HT-29 (cell line): Measurements from ENCODE around the gene MAP2K7. TPM values are rescaled to one million over a fixed set of nuclear protein-coding genes. Genes with fewer than 3 reads are reported as not detected.

ENCODE experiments used
- DNase-seq: peaks from one replicate; pipeline ENCODE4 v3.0.0-alpha.2; 2015; ENCODE audit warnings: low spot score
- total RNA-seq: library from RNA; depleted of rRNA; stranded (reverse); fragments of >200 nt; shearing (Covaris generic); gene quantifications from 2 replicates; pipeline ENCODE4 v1.2.3, GENCODE V29; 2014

Gene MAP2K7
- total RNA-seq, 1 experiment from 2014 or later: 30.8 TPM

DNA sequence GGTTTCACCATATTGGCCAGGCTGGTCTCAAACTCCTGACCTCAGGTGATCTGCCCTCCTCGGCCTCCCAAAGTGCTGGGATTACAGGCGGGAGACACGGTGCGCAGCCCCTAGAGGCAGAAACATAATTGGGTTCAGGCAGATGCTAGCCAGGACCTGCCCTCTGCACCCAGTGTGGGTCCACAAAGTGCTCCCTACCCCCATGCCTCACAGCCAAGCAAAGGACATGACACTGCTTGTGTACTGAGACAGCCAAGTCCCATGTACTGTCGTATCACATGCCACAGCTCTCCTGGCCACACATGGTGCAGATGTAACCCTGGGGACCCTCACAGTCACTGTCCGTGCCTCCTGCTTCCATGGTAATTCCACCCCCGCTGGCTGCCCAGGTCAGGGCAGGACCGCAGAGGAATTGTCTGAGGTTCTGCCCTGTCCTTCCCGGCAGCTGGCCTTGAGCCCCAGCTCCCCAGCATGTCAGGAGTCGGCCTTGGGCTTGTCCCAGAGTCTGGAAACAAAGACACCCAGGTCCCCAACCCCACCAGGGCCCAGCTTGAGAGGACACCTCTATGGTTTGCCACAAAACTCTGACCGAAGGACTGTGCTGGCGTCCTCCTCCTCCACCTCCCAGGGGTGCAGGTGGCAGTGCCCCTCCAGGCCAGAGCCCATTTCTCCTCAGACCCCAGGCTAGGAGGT lies 37.1 kb upstream of the MAP2K7 start:
- DNase-seq: no peak

DNA sequence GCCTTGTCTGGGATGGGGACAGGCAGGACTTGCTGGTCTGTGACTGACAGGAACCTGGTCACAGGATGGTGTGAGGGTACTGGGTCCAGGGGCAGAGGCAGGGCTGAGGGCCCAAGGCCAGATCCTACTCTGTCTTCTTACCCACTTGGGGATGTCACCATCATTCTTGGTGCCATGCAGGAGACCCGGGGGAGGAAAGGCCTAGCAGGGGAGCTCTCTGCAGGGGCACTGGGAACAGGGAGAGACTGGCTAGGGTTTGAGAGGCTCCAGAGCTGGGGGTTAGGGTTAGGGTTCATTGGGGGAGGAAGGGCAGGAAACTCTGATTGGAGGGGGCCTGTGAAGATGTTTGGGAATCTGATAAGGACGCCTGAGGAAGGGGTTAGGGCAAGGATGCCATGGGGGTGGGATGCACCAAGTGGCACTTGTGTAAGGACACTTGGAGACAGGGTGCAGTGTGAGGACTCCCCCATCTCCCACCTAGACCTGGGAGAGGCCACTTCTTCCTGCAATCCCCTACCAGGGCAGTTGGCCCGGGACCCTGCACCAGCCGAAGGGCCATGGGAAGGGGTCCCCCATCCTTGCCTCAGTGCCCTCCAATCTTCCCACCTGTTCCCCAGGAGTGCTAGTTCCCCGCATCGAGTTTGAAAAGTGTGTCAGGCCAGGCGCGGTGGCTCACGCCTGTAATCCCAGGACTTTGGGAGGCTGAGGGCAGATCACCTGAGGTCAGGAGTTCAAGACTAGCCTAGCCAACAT lies 36.4 kb upstream of the MAP2K7 start:
- DNase-seq: no peak

DNA sequence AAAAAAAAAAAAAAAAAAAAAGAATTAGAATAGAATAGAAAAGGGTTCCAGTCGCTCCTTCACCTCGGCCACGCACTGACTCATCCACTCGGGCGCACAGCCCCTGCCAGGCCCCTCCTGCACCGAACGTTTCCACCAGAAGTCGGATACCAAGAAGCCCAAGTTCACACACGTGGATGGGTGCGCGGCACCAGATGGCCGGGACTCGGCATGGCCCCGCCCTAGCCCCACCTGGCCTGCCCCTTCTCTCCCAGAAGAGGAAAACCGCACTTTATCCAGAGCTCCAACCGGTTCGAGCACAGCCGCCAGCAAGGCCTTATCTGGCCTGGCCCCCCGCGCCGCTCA lies 35.4 kb upstream of the MAP2K7 start:
- DNase-seq: no peak

GRCh38 chr19:7868671-7869452 lies 34.8 kb upstream of the MAP2K7 start:
- DNase-seq: peak; percentile 80

- peak; percentile 66 for DNase-seq
Observed at GRCh38 chr19:7869453-7869909, 34.2 kb upstream of the MAP2K7 start.

GRCh38 chr19:7869910-7870511 lies 33.7 kb upstream of the MAP2K7 start:
- peak; percentile 32 for DNase-seq

DNA sequence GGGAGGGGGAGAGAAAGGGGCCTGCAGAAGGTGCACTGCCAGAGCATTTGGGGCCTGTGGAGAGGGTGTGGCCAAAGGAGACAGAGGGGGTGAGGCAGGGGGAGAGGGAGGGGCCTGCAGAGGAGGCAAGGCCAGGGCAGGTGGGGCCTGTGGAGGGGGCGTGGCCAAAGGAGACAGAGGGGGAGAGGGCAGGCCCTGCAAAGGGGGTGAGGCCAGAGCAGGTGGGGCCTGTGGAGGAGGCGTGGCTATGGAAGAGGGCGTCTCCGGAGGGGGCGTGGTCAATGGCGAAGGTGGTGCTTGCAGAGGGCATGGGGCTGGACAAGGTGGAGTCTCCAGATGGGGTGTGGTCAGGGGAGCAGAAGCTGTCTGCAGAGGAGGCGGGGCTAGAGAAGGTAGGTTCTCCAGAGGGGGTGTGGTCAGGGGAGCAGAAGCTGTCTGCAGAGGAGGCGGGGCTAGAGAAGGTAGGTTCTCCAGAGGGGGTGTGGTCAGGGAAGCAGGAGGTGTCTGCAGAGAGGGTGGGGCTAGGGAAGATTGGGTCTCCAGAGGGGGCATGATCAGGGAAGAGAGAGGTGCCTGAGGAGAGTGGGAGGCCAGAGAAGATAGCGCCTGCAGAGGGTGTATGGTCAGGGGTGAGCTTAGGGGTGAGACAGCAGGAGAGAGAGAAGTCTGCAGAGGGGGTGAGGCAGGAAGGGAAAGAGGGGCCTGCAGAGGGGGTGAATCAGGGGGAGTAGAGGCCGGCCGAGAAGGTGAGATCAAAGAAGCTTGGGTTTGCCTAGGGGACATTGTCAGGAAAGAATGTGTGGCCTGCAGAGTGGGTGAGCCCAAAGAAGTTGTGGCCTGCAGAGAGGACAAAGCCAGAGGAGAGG lies 32.9 kb upstream of the MAP2K7 start:
- DNase-seq: peak; percentile 78

- peak; percentile 90 for DNase-seq
Observed at GRCh38 chr19:7871437-7872305, 32.0 kb upstream of the MAP2K7 start.

GRCh38 chr19:7872306-7873204 lies 31.1 kb upstream of the MAP2K7 start:
- DNase-seq: no peak

DNA sequence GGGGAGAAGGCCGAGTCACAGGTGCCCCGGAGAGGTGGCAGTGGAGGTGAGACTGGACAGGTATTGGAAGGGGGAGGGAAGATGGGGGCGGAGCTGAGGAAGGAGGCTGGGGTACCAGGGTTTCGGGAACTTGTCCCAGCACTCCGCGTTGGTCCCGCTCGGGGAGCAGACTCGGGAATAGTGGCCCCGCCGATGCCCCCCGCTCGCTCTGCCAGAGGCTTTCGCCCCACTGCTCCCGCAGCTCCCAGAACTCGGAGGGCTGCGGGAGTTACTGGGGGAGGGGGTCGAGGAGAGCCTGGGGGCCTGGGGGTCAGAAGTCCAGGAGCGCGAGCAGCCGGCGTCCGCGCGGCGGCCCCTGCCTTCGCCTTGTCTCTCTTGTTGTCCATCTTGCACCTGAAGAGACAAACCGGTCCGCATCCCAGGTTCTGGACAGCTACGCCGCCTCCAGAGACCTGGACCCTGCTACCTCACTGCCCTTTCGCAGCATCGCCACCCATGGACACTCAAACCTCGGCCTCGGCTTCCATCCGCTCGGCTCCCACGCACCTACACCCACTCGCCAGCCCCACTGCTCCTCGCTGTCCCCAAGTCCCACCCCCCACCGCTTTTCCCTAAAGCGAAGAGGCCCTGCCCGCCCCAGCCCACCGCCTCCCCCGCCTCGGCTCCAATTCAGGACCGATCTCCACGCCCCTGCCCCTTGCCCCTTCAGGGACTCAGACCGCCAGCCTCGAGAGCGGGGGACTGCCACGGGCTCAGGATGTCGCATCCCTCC lies 30.2 kb upstream of the MAP2K7 start:
- DNase-seq: no peak

- peak; percentile 62 for DNase-seq
Observed at GRCh38 chr19:7874076-7874896, 29.4 kb upstream of the MAP2K7 start, which contains the start of gene PRR36. Gene PRR36, minus strand, starts transcription at chr19:7874390. Its CDS starts 701 bp downstream, at chr19:7873689.

DNA sequence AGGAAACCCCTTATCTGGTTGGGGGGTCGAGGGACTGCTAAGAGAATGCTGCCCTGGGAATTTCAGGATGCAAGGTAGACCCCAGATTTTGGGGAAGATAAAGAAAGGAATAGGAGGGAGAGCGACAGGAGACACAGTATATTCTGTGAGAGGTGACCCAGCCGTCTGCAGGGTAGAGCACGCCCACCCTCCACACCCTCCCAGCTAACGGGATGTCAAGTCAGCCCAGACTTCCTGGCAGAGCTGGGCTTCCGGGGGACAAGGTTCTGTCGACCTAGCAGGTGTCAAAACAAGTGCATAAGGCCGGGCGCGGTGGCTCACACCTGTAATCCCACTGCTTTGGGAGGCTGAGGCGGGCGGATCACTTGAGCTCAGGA lies 28.8 kb upstream of the MAP2K7 start:
- no peak for DNase-seq

- DNase-seq: peak; percentile 36
Observed at GRCh38 chr19:7877249-7877836, 26.3 kb upstream of the MAP2K7 start.

- DNase-seq: no peak
Observed at GRCh38 chr19:7879111-7879807, 24.4 kb upstream of the MAP2K7 start.

- DNase-seq: no peak
Observed at GRCh38 chr19:7879836-7880235, 23.8 kb upstream of the MAP2K7 start.

DNA sequence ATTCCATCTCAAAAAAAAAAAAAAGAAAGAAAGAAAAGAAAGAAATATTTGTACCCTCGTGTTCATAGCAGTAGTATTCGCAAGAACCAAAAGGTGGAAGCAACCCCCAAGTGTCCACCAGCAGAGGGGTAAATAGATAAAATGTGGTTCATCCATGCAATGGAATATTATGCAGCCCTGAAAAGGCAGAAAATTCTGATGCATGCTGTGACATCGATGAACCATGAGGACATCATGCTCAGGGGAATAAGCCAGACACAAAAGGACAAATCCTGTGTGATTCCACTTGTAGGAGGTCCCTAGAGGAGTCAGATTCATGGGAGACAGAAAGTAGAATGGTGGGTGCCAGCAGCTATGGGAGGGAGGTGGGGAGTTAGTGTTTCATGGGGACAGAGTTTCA lies 21.8 kb upstream of the MAP2K7 start:
- DNase-seq: no peak
